Measurements from ENCODE around the gene TMEM181.
A peak's percentile ranks its signal among the peaks of the same experiment; 100 is the strongest.

Gene TMEM181

DNA sequence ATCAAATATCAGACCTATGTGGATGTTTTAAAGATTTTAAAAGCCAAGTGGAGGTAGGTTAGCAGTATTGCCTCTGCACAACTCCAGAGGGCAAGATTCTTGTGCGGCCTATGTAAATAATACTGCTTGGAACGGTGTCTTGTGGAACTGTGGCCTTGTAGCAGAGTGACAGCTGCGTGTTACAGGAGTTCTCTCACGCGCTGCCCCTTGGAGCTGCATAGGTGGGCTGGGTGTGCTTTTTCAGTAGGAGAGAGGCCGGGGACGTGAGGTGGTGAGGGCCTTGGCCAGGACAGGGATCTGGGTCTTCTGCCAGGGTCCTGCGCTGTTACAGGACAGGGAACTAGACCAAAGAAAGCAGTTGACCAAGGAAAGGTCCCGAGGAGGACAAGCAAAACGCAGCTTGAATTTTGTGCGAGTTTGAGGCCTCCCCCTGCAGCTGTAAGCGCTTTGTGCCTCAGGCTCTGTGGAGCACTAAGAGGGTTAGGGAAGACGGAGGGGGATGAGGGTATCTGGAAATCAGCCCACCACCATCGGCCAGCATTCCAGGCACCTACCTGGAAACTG is 1.5 kb downstream of the TMEM181 start:
- FAIRE-seq (no peak), DNase-seq (ENCODE audit: insufficient read length, low spot score) (no peak)
- TF ChIP-seq POLR2AphosphoS5 (IDR thresholded peaks at IDR 0.05; ENCODE audit: low read depth, low read length) (no peak), SPI1 (IDR thresholded peaks at IDR 0.05; ENCODE audit: low read depth, low read length) (no peak), TAF1 (IDR thresholded peaks at IDR 0.05; ENCODE audit: low read depth, low read length) (no peak), POLR2A (IDR thresholded peaks at IDR 0.05; ENCODE audit: low read depth, low read length) (no peak), POU2F2 (IDR thresholded peaks at IDR 0.05; ENCODE audit: low read depth, low read length) (no peak), PAX5 (IDR thresholded peaks at IDR 0.05; ENCODE audit: insufficient read depth, low read length, severe bottlenecking) (no peak)

GRCh38 chr6:158561938-158562337 is 2.0 kb downstream of the TMEM181 start:
- TF ChIP-seq POLR2A (IDR thresholded peaks at IDR 0.05; ENCODE audit: low read depth, low read length): no peak
- FAIRE-seq (no peak), DNase-seq (ENCODE audit: insufficient read length, low spot score) (no peak)

- DNase-seq (ENCODE audit: insufficient read length, low spot score) (no peak), FAIRE-seq (no peak)
- TF ChIP-seq PAX5 (IDR thresholded peaks at IDR 0.05; ENCODE audit: insufficient read depth, low read length, severe bottlenecking) (no peak), POLR2A (IDR thresholded peaks at IDR 0.05; ENCODE audit: low read depth, low read length) (no peak), SPI1 (IDR thresholded peaks at IDR 0.05; ENCODE audit: low read depth, low read length) (no peak), TAF1 (IDR thresholded peaks at IDR 0.05; ENCODE audit: low read depth, low read length) (no peak), POU2F2 (IDR thresholded peaks at IDR 0.05; ENCODE audit: low read depth, low read length) (no peak), POLR2AphosphoS5 (IDR thresholded peaks at IDR 0.05; ENCODE audit: low read depth, low read length) (no peak)
Measured at GRCh38 chr6:158564243-158565121, 4.6 kb downstream of the TMEM181 start.

- FAIRE-seq: no peak
- TF ChIP-seq POLR2A (IDR thresholded peaks at IDR 0.05; ENCODE audit: low read depth, low read length): no peak
- no peak for DNase-seq (ENCODE audit: insufficient read length, low spot score)
Measured at GRCh38 chr6:158565122-158565429, 5.2 kb downstream of the TMEM181 start.

- no peak for DNase-seq (ENCODE audit: insufficient read length, low spot score)
- no peak for TF ChIP-seq SPI1 (IDR thresholded peaks at IDR 0.05; ENCODE audit: low read depth, low read length)
- no peak for TF ChIP-seq POU2F2 (IDR thresholded peaks at IDR 0.05; ENCODE audit: low read depth, low read length)
- no peak for TF ChIP-seq POLR2A (IDR thresholded peaks at IDR 0.05; ENCODE audit: low read depth, low read length)
- no peak for TF ChIP-seq POLR2AphosphoS5 (IDR thresholded peaks at IDR 0.05; ENCODE audit: low read depth, low read length)
- TF ChIP-seq TAF1 (IDR thresholded peaks at IDR 0.05; ENCODE audit: low read depth, low read length): no peak
- TF ChIP-seq PAX5 (IDR thresholded peaks at IDR 0.05; ENCODE audit: insufficient read depth, low read length, severe bottlenecking): no peak
- no peak for FAIRE-seq
Measured at GRCh38 chr6:158565482-158566040, 5.7 kb downstream of the TMEM181 start.

GRCh38 chr6:158566207-158566818 is 6.4 kb downstream of the TMEM181 start:
- DNase-seq (ENCODE audit: insufficient read length, low spot score) (no peak), FAIRE-seq (peak; percentile 5)
- TF ChIP-seq TAF1 (IDR thresholded peaks at IDR 0.05; ENCODE audit: low read depth, low read length) (no peak), POLR2A (IDR thresholded peaks at IDR 0.05; ENCODE audit: low read depth, low read length) (no peak), POLR2AphosphoS5 (IDR thresholded peaks at IDR 0.05; ENCODE audit: low read depth, low read length) (no peak), SPI1 (IDR thresholded peaks at IDR 0.05; ENCODE audit: low read depth, low read length) (no peak), PAX5 (IDR thresholded peaks at IDR 0.05; ENCODE audit: insufficient read depth, low read length, severe bottlenecking) (no peak), POU2F2 (IDR thresholded peaks at IDR 0.05; ENCODE audit: low read depth, low read length) (no peak)

GRCh38 chr6:158567152-158567551 is 7.3 kb downstream of the TMEM181 start:
- FAIRE-seq: no peak
- TF ChIP-seq TAF1 (IDR thresholded peaks at IDR 0.05; ENCODE audit: low read depth, low read length) (no peak), POLR2AphosphoS5 (IDR thresholded peaks at IDR 0.05; ENCODE audit: low read depth, low read length) (no peak), POLR2A (IDR thresholded peaks at IDR 0.05; ENCODE audit: low read depth, low read length) (no peak), PAX5 (IDR thresholded peaks at IDR 0.05; ENCODE audit: insufficient read depth, low read length, severe bottlenecking) (no peak), SPI1 (IDR thresholded peaks at IDR 0.05; ENCODE audit: low read depth, low read length) (no peak), POU2F2 (IDR thresholded peaks at IDR 0.05; ENCODE audit: low read depth, low read length) (no peak)
- no peak for DNase-seq (ENCODE audit: insufficient read length, low spot score)

- FAIRE-seq: no peak
- no peak for DNase-seq (ENCODE audit: insufficient read length, low spot score)
- TF ChIP-seq TAF1 (IDR thresholded peaks at IDR 0.05; ENCODE audit: low read depth, low read length): no peak
- no peak for TF ChIP-seq POLR2AphosphoS5 (IDR thresholded peaks at IDR 0.05; ENCODE audit: low read depth, low read length)
- TF ChIP-seq SPI1 (IDR thresholded peaks at IDR 0.05; ENCODE audit: low read depth, low read length): no peak
- TF ChIP-seq POLR2A (IDR thresholded peaks at IDR 0.05; ENCODE audit: low read depth, low read length): no peak
- no peak for TF ChIP-seq PAX5 (IDR thresholded peaks at IDR 0.05; ENCODE audit: insufficient read depth, low read length, severe bottlenecking)
- no peak for TF ChIP-seq POU2F2 (IDR thresholded peaks at IDR 0.05; ENCODE audit: low read depth, low read length)
Measured at GRCh38 chr6:158567871-158568401, 8.0 kb downstream of the TMEM181 start.

- no peak for DNase-seq (ENCODE audit: insufficient read length, low spot score)
- no peak for FAIRE-seq
- no peak for TF ChIP-seq PAX5 (IDR thresholded peaks at IDR 0.05; ENCODE audit: insufficient read depth, low read length, severe bottlenecking)
- TF ChIP-seq POLR2A (IDR thresholded peaks at IDR 0.05; ENCODE audit: low read depth, low read length): no peak
- TF ChIP-seq SPI1 (IDR thresholded peaks at IDR 0.05; ENCODE audit: low read depth, low read length): no peak
Measured at GRCh38 chr6:158568549-158568948, 8.7 kb downstream of the TMEM181 start.
